NCI-H2171 treated with DMSO at 0.1 percent for 48 hours (cell line): ENCODE data around the gene BATF3.
"Not testable (repeated sequence)": the region's sequence is repeated elsewhere in the genome, so short reads cannot be mapped to it uniquely, and the experiment has no call there.

Source experiments
- DNase-seq: peaks from one replicate; lab custom pipeline; 2025; lab: John Stamatoyannopoulos, UW

The BATF3 gene

DNA sequence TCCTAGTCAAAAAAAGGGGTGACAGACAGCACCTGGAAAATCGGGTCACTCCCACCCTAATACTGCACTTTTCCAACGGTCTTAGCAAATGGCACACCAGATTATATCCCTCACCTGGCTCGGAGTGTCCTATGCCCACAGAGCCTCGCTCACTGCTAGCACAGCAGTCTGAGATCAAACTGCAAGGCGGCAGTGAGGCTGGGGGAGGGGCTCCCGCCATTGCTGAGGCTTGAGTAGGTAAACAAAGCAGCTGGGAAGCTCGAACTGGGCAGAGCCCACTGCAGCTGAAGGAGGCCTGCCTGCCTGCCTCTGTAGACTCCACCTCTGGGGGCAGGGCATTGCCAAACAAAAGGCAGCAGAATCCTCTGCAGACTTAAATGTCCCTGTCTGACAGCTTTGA lies 41.4 kb downstream of the BATF3 start:
- not testable (repeated sequence) for DNase-seq

DNA sequence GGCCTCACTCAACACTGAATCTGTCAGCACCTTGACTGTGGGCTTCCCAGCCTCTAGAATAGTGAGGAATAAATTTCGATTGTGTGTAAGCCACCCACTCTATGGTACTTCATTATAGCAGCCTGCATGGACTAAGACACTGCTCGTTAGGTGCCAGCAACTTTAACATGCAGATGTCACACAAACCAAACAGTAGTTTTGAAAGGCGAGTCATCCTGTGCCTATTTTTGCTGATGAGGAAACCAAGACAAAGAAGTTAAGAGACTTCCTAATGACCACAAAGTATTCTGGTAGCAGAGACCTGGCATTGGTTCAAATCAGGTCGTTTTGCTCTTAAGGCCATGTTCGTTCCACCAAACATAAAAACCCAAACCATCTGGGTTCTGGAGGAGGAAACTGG lies 42.9 kb downstream of the BATF3 start:
- DNase-seq = no peak

DNA sequence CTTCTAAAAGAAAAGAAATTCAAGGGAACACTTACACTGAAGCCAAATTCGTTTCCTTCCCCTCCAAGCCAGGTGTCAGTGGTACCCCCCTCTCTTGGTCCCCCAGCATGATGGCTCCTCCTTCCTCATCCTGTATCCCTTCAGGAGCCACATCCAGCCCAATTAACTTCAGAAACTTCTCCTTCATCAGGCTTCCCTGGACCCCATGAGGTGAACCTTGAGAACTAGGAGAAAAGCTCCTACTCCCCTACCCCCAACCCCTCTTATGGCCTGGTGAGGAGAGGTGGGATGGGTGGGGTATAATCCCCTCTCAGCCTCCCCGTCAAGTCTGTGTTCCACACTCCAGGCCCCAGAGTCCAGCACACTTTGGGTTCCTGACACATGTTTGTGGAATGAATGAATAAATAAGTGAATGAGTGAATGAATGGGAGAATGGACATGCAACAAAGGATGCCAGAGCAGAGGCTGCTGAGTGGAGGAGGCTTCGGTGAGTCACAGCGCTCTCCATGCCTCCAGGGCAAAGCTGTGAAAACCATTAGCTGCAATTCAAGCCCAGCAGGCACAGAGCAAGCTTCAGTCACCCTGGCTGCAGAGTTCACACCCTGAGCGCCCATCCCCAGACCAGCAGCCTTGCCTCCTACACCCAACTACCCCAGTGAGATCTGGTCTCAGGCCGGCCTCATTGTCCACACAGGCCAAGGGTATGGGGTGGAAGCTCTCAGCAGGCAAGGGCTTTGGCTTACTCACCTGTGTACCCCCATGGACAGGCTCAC lies 43.8 kb downstream of the BATF3 start:
- DNase-seq = no peak

DNA sequence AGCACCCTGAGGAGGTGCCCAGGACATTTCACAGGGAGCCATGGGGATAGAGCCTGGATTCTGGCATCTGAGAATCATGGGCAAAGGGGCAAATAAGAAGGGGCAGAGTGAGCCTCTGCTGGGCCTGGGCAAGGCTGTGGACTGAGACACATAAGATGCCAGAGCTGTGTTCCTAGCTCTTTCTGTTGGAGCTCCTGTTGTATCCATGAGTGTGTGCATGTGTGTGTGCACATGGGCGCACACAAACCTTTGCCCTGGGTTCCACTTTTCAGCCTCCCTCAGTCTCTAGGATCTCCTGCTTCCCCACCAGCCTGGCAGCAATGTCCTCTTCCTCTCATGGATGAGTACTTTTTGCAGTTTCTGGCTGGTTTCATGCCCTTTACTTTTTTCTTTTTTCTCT lies 47.0 kb downstream of the BATF3 start:
- DNase-seq = no peak

DNA sequence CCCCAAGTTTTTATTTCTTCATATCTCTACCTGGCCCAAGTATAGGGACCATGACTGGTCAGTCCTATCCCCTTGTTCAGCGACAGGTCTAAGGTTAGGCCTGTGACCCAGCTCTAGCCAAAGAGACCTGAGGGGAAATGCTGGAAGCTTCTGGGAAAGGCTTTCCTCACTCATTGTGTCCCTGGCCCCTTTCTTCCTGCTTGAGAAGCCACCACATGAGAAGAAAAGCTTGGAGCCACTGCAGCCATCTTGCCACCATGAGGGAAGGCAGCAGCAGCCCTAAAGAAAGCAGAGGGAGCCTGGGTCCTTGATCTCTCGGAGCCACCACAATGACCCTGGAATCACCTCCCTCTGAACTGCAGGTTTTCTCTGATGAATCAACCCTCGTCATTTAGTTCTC lies 47.7 kb downstream of the BATF3 start:
- DNase-seq = no peak

DNA sequence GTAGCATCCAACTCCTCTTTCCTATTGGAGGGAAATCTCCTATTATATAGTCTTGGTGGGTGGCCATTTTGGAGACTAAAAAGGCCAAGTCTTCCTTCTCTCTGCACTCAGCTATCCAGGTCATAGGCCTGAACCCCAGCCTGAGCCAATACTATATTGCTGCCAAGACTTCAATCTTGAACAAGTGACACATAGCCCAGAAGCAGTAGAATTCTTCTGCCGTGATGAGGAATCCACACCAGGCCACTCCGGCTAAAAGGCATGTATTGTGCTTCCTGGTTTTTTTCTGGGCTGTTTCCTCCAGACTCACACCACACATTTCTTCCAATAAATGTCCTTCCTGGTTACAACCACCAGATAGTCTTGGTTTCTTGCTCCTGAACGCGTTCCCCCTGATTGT lies 48.1 kb downstream of the BATF3 start:
- DNase-seq = no peak

DNA sequence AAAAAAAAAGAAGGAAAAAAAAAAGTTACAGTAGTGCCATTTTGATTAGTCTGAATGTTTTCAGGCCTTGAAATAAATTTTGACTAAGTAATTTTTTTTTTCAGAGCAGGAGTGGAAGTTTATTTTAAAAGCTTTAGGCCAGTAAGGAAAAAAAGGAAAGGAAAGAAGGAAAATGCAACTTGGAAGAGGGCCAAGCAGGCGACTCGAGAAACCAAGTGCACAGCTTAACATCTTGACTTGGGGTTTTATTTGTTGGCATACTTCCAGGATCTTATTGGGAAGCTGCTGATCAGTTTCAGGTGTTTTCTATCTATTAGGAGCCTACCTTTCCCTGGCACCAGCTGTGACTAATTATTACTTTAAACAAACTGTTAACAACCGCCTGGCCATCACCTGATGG lies 49.4 kb downstream of the BATF3 start:
- peak; percentile 81 for DNase-seq

DNA sequence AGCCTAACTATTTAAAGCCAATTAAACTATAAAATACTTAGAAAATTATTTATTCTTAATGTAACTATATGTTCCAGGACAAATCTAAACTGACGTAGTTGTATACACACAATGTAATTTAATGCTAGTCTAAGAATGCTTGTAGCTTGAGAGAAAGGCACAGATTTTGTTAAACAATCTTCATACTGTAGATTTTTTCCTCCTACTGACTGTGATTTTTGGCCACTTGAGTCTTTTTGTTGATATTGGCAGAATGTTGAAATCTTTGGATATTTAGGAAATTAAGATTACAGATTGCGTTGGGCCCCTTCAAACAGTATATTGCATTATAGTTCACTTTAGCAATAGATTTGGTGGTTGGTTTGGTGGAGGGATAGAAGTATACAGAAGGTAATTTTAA lies 50.6 kb downstream of the BATF3 start:
- no peak for DNase-seq

DNA sequence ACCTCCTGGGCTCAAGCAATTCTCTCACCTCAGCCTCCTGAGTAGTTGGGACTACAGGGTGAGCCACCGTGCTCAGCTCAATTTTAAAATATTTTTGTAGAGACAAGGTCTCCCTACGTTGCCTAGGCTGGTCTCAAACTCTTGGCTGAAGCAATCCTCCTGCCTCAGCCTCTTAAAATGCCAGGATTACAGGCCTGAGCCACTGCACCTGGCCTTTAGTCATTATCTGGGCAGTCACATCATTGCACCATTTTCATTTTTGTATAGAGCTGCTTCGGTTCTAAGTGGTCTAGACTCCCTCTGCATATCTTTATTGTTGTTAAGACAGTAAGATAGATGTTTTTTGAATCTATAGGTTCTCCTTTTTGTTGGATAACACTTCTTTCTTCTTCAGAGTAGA lies 51.2 kb downstream of the BATF3 start:
- no peak for DNase-seq

DNA sequence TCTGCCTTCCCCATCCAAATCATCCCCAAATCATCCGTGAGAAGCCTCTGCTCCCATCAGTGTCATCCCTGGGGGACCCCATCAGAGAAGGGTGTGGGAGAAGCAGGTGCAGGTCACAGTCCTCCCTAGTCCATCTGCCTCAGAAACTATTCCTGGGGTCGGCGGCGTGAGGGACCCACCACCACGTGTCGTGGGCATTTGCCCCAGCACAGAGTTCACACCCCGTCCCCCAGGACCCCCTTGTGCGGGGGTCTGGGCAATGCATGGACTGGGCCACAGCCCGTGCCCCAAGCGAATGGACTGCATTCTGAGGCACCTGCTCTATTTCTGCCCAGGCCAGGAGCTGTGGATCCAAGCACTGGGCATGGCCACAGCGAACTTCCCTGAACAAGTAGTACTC lies 52.6 kb downstream of the BATF3 start:
- DNase-seq = no peak

DNA sequence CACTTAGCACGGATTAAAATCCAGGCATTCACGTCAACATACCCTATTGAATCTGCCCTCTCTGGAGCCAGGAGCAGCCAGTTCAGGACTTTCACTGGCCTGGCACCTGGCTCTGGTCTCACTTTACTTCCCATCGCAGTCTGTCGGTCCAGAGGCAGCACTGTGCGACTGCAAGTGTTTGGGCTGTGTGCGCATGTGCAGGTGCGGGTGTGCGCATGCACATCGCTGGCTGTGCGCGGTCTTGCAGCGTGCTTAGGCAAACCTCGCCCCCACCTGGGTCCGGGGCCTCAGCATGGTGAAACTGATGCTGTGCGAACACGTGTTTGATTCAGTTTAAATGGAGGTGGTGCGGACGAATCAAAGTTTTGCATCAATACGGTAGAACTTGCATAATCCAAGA lies 53.1 kb downstream of the BATF3 start:
- DNase-seq = no peak

DNA sequence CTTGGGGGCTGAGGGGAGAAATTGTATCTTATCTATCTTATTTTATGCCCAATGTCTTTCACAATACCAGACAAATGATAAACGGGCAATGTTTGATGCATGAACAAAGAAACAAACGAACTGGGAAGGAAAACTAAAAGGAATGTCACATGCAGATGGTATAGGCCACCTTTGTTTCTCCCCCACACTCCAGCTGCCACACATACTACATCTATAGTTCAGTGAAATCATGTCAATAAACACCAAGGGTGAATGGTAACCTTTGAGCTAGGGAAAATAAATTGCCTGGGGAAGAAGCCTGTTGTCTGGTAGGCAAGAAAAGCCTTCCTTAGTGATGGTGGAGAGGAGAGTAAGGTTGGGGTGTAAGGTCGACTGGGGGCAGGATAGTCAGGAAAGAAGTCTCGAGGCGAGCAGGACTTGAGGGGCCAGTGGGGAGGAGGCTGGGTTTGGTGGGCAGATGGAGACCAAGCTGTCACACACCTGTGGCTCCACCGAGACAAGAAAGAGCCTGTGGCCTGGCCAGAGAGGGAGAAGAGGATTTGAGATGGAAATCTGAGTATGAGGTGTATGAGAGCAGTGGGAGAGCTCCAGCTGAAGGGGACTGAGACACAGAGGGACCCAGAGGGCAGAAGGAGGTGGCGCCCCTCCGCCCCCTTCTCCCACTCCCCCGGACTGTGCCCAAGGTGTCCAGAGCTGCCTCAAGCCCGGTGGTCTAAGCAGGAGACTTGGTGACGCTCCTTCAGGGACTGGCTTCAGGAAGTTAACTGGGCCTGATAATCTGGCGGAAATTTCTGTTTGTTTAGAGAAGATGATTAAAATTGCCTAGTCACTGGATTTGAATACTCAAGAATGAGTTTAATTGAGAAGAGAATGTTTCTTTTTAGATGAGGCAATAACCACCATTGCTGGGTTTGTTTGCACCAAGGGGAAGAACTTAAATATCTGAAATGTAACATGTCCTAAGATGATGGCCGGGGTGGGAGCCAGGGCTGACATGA lies 53.8 kb downstream of the BATF3 start:
- peak; percentile 51 for DNase-seq

DNA sequence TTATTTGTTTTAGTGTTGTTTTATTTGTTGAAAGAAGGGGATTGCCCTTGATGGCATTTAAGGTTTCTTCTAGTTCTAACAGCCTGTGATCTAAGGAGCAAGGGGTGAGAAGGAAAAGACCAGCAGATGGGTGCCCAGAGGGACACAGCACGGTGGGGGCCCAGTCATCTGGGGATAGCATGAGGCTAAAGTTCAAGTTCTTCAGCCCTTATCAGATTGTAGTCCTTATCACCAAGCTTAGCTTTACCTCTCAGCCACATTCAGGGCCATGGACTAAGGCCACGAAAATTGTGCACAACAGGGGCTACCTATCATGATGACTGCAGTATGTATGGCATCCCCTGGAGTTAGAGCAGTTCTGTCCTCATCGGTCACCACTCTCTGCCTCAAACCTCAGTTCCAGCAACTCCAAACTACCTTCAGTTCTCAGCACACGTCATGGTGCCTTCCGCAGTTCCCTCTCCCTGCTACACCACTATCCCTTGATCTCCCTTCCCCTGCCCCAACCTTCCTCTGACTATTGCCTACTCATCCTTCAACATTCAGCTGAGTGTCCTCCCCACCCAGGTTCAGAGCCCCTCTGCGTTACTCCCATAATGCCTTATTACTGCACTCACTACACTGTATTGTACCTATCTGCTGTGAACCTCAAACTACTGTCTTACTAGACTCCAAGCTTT lies 54.6 kb downstream of the BATF3 start:
- DNase-seq = no peak

DNA sequence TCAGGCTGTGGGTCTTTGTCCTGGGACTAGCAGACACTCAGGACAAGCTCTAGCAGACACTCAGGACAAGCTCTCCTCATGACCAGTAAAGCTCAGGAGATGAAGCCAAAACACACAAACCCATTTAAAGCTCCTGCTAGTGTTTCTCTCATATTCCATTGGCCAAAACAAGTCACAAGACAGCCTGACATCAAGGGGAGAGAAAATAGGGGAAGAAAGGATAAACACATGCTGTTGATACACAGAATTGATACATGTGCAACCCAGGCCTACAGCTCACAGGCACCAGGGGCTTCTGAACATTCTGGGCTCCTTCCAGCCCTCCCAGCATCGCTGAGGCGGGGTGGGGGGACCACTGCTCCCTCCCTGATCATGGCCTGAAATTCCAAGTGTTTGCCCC lies 55.8 kb downstream of the BATF3 start:
- DNase-seq = no peak

DNA sequence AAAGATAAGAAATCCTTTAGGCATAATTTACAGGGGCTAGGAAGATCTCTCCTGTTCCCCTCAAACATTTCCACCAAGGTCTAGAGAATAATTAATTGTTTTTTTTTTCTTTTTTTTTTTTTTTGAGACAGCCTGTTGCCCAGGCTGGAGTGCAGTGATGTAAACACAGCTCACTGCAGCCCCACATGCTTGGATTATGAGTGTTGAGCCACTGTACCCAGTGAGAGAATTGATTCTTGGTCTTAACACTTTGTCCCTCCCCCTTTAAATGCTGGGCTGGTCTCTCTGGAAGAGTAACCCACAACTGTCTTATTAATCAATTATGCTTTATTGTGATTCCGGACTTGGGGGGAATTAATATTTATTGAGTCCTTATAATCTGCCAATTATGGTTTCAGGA lies 57.7 kb downstream of the BATF3 start:
- peak; percentile 15 for DNase-seq

DNA sequence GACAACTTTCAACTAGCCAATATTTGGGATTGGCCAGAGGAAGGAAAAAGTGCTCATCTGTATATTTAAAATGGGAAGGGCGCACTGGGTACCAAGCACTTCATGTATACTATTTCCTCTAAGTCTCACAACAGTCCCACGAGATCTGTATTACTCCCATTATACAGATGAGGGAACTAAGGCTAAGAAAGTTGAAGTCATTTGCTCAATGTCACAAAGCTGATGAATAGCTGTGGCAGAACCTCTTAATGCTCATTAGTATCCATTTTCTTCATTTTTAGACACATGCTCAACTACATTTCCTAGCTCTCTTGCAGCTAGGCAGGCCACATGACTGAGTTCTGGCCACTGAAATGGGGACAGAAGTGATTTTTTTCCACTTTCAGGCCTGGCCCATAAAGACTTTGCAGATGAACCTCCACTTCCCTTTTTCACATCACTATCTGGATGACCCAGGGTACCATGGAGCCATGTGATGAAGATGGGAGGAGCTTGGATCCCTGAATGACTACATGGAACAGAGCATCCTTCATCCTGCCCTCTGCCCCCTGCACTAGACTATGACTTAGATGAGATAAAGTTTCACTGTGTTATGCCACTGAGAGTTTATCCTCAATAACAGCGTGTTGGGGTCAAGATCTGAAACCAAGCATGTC lies 59.3 kb downstream of the BATF3 start:
- DNase-seq = no peak

DNA sequence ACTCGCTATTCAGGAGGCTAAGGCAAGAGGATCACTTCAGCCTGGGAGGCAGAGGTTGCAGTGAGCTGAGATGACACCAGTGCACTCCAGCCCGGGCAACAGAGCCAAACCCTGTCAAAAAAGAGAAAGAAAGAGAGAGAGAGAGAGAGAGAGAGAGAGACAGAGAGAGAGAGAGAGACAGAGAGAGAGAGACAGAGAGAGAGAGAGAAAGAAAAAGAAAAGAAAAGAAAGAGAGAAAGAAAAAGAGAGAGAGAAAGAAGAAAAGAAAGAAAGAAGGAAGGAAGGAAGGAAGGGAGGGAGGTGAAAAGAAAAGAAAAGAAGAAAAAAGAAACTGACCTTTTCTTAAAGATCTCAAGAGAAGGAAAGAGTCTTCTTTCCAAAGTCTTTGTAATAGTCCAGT lies 60.1 kb downstream of the BATF3 start:
- DNase-seq = not testable (repeated sequence)

DNA sequence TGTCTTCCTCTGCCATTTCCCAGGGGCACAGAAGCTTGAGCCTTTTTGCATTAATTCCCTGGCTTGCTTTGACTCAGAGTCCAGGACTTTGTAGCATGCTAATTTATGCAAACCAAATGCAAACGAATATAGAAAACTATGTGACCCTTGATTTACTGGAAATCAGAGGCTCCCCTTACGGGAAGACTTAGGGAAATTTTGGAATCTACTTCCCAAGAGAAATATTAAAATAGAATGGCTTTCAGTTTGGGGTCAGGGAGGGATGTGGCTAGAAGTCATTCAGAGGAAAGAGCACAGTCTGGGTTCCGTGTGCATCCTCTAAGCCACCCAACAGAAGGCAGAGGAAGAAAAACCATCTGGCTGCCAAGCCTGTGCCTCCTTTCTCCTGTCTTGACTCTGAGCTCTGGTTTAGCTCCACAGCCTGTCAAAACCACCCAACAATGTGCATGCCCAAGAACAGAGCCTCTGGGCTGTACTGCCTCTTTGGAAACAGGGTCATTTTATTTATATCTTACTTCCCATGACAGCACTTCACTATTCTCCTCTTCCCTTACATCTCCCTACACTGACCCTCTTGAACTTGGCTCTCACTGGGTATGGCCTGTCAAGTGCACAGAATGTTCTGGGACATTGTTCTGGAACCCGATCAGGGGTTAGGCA lies 61.0 kb downstream of the BATF3 start:
- peak; percentile 35 for DNase-seq

DNA sequence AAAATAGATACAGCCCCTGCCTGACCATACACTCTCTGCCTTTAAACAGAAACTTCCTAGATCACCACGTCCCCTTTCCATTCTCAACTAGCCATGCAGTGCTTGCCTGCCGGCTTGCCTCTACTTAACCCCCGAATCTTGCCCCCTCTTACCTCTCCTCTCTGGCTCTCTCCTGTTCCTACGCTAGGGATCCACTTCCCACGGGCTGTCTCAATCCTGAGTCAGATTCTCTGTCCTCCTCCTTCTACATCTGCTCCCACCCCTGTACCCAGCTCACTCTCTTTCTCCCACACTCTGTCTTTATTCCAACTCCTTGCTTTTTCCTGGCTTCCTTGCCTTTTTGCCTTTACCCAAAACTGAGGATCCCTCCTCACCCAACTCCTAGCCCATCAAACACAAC lies 61.7 kb downstream of the BATF3 start:
- no peak for DNase-seq
